NCI-H82 treated with DMSO at 0.1 percent for 48 hours (cell line): ENCODE results near the gene OR5B3.
"Not testable (repeated sequence)": the region's sequence is repeated elsewhere in the genome, so short reads cannot be mapped to it uniquely, and the experiment has no call there.

Experiments
- DNase-seq: peaks from one replicate; lab custom pipeline; 2025; ENCODE audit not compliant: unreplicated experiment; lab: John Stamatoyannopoulos, UW

The OR5B3 gene

DNA sequence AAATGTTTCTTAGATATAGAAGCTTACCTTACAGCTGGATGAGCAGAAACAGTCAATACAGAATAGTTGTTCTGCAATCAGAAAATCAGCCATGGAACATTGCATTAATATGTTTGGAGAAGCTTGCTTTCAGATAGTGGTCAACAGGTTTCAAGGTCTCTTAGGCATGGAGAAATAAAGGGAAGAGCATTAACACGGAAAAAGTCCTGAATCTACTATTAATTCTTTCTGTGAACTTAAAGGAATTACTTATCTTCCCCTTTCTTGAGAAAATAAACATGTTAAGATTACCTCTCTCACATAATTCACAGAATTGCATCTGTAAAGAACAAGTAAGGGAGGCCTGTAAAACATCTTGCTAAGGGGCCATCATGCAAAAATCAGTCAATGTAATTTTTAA is at the start of gene OR5B3:
Gene OR5B3 (minus strand): TSS at position 101 of the 400 bp plus-strand sequence. CDS start 3,465 bp downstream, outside the sequence.
- no peak for DNase-seq

DNA sequence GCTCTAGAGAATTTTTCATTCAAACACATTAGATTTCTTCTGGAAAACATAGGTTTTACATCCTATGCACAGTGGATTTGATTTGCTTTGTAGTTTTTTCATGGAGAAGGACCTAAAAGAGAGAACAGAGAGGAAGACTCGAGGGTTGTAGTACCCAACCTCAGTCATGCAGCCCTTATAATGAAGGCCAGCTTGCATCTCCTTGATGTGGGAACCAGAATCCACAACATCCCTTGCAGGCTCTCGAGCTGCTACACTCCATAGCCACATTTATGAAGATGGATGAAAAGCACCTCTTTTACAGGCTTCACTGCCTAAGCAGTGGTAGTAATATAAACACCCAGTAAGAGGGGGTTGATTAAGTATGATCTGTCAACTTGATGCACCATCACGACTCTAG is 44.9 kb upstream of the OR5B3 start:
- no peak for DNase-seq

GRCh38 chr11:58446294-58446693 is 39.6 kb upstream of the OR5B3 start:
- DNase-seq, result no peak

DNA sequence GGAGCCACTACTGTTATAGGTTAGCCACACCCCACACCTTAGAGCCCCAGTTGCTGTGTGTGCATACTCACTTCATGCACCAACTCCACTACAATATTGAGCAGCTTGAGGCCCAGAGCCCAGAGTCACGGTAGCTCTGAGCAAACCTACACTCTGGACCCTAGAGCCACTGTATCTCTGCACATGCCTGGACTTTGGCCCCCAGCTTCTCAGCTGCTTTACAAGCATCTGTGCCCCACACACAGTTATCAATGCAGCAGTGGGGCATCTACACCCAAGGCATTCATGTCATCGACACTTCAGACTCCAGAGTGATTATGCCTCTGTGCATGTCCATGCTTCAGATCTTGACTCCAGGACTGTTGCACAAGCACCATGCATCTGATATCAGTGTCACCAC is 37.6 kb upstream of the OR5B3 start:
- DNase-seq, result no peak

DNA sequence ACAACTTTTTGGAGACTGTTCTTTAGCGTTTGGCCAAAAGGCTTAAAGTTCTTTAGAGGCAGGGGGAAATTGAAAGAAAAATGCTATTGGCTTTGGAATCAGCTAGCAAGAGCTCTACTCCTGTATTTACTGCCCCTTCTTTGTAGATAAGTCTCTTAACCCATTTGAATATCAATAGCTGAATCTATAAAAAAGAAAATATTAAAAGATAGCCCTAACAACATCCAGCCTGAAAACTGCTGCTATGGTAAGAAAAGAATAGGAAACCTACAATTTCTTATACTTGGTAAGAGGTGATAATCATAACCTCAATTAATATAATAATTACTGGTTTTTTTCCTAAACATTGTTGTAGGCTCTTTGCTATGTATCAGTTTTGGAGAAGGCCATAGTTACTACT is 35.5 kb upstream of the OR5B3 start, which contains the start of gene OR5B12:
Gene OR5B12 (minus strand): TSS at position 101 of the 400 bp plus-strand sequence. CDS start 2,085 bp downstream, outside the sequence.
- DNase-seq, result no peak

- no peak for DNase-seq
Measured at GRCh38 chr11:58438486-58438885, 31.8 kb upstream of the OR5B3 start.

DNA sequence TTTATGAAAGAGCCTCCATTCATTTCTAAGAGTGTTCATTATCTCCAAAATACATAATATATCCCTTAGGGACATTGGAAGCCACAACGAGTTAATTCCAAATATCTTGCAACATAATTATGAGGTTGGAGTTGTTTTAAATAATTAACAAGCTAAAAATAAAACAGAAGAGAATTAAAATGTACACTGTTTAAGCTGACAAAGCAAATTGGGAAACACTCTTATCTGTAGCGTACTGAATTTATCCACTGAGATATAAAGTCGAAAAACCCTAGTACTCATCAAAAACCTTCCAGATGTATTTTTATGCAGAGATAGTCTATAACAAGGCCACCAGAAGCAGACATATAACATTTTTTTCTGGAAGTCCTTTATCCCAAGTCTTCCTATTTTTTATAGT is 27.5 kb upstream of the OR5B3 start:
- DNase-seq, result no peak

GRCh38 chr11:58433638-58434203 is 27.0 kb upstream of the OR5B3 start:
- no peak for DNase-seq

GRCh38 chr11:58429273-58429672 is 22.6 kb upstream of the OR5B3 start:
- no peak for DNase-seq

- DNase-seq, result no peak
Measured at GRCh38 chr11:58428021-58428420, 21.3 kb upstream of the OR5B3 start, which contains the start of gene OR5B2. Gene OR5B2, minus strand, starts transcription at chr11:58428121. Its CDS starts 4,860 bp downstream, at chr11:58423261.

DNA sequence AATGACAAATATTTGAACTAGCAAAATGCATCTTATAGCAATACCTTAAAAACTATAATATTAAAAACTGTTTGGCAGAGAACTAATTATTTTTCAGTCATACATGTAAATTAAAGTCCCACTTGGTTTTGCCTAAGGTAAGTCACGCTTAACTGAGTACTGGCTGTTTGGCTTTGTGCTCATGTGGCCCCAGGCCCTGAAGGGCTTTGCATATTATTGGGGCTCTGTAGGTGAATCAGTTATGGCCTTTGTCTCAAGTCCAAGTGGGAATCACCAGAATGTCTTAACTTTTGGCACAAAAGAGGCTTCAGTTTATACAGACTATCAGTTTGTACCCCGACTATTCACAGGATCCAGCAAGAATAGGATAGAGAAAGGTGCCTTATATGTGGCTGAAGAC is 7.1 kb downstream of the OR5B3 start:
- not testable (repeated sequence) for DNase-seq

DNA sequence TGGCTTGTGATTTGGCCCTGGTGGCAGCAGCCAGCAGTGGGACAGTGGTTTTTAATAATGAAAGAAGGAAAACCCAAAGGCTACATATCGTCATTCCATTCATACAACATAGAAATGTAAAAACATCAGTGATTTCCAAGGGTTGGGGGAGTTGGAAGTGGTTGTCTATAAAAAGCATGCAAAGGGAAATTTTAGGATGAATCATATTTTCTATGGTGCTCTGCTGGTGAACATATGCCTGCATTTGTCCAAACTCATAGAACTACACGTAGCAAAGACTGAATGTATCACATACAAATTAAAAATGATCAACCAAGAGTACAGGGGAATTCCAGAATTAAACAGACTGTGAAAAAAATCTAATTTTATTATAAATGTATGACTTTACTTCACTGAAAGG is 11.1 kb downstream of the OR5B3 start:
- no peak for DNase-seq

DNA sequence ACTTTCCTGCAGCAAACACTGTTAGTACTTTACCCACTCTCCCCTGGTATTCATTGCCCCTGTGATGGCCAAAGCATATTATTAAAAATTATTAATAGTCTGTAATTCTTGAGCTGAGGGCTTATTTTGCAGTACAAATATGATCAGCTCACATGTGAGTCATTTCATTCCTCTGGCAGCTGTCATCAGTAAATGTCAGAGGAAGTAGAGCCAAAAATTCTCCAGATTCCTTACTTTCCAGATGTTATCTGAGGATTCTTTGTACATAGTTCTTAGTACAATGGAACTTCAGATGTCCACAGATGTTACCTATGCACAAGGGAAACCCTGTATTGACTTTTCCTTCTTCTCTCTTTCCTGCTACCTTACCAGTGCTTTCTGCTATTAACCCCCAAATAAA is 12.5 kb downstream of the OR5B3 start:
- DNase-seq, result no peak

GRCh38 chr11:58392746-58393145 is 13.9 kb downstream of the OR5B3 start:
- DNase-seq, result no peak

- DNase-seq, result no peak
Measured at GRCh38 chr11:58391879-58392278, 14.8 kb downstream of the OR5B3 start.

GRCh38 chr11:58390551-58391063 is 16.1 kb downstream of the OR5B3 start:
- no peak for DNase-seq

GRCh38 chr11:58358969-58359368 is 47.7 kb downstream of the OR5B3 start, which contains the start of gene OR5B17:
Gene OR5B17, minus strand, starts transcription at chr11:58359069. Its CDS starts 0 bp downstream, at chr11:58359069.
- no peak for DNase-seq

GRCh38 chr11:58354727-58355126 is 51.9 kb downstream of the OR5B3 start:
- DNase-seq, result no peak
